ENCODE measurements around the gene XG. TPM values are rescaled to one million over a fixed set of nuclear protein-coding genes. Genes with fewer than 3 reads are reported as not detected.
A peak's percentile ranks its signal among the peaks of the same experiment; 100 is the strongest.
"Not testable (repeated sequence)": the region's sequence is repeated elsewhere in the genome, so short reads cannot be mapped to it uniquely, and the experiment has no call there.

XG gene
- total and polyA plus RNA-seq, 2 of the 4 experiments (the other 2 are of a cell fraction): under 0.01 TPM; not detected in 1

- DNase-seq: no peak
- Histone ChIP-seq H3K14ac (replicated peaks; ENCODE audit: low read depth, low read length) (no peak overlapping the region), H3K23ac (ENCODE audit: low read depth, low read length) (no peak overlapping the region), H3K36me3 (ENCODE audit: control insufficient read depth, insufficient read depth, low read length) (no peaks in the 10 kb centered on the region), H3K18ac (ENCODE audit: low read depth, low read length) (no peak overlapping the region), H3K4me2 (ENCODE audit: low read depth, low read length) (no peak overlapping the region), H3K9me3 (ENCODE audit: control insufficient read depth, insufficient read depth, low read length) (no peaks in the 10 kb centered on the region), H2BK5ac (ENCODE audit: low read depth, low read length, poor library complexity, severe bottlenecking) (no peak overlapping the region), H2AFZ (replicated peaks; ENCODE audit: low read length, poor library complexity) (peak overlapping the region; percentile 43), H4K91ac (ENCODE audit: insufficient read depth, low read depth, low read length) (no peak overlapping the region), H2BK120ac (ENCODE audit: low read depth, low read length) (no peak overlapping the region), H4K20me1 (ENCODE audit: insufficient read depth, low read length) (no peaks in the 10 kb centered on the region), H4K8ac (ENCODE audit: low read depth in 2 of 2, low read length in 2 of 2) (no peak overlapping the region), H3K79me1 (ENCODE audit: low read depth in 1 of 2, low read length in 2 of 2) (no peaks in the 10 kb centered on the region), H3K56ac (ENCODE audit: extremely low read depth, insufficient read depth, low read length) (no peak overlapping the region), H3K9ac (ENCODE audit: low read depth, low read length) (no peak overlapping the region), H2AK9ac (replicated peaks; ENCODE audit: low read depth, low read length, poor library complexity) (no peak overlapping the region), H2BK20ac (ENCODE audit: low read depth, low read length) (no peak overlapping the region), H3K9me1 (ENCODE audit: insufficient read depth, low read length) (no peaks in the 10 kb centered on the region), H3K27ac (ENCODE audit: insufficient read depth, low read length) (no peak overlapping the region), H3K27me3 (ENCODE audit: control insufficient read depth, insufficient read depth, low read length) (peaks cover 10% of the 10 kb centered on the region), H3K4me3 (ENCODE audit: insufficient read depth, low read depth, low read length) (no peak overlapping the region), H3K4me1 (ENCODE audit: control insufficient read depth, insufficient read depth, low read length) (no peaks in the 10 kb centered on the region), H2BK15ac (ENCODE audit: low read depth, low read length) (no peak overlapping the region), H4K5ac (ENCODE audit: low read depth, low read length) (no peak overlapping the region), H3K4ac (ENCODE audit: low read depth, low read length) (no peak overlapping the region), H2AK5ac (ENCODE audit: low read depth, low read length) (no peak overlapping the region)
- dilution Hi-C loops (cut with HindIII; ENCODE audit: low sequenced_read_pairs, unreplicated experiment) (no loop called here), intact Hi-C loops (cut with micrococcal nuclease) (no loop called here), in situ Hi-C loops (cut with MboI; ENCODE audit: low sequenced_read_pairs) (no loop called here)
- ChIA-PET POLR2A (ENCODE audit: unreplicated experiment) (no interaction called here), CTCF (no interaction called here)
- no TSS peak for BruUV-seq (replicated peaks)
- no peak for ATAC-seq (ENCODE audit: low read depth)
- 80% methylated on average over 18 of the region's 19 CpGs; no CpG with 5 or more reads in 1 of the 2 experiments for WGBS, 2 experiments (ENCODE audit: extremely low coverage in 2 of 2, insufficient read length in 1 of 2)
- TF ChIP-seq CTCF (conservative IDR thresholded peaks at IDR 0.05; ENCODE audit: low read depth, low read length) (no peak), MXI1 (IDR thresholded peaks at IDR 0.05; ENCODE audit: borderline replicate concordance, low read depth, low read length) (no peak), SMC3 (IDR thresholded peaks at IDR 0.05; ENCODE audit: low read depth, low read length) (no peak)
These were observed 42.5 kb downstream of the XG start for GRCh38 chrX:2794336-2794735.

- H4K8ac ChIP-seq (ENCODE audit: low read depth in 2 of 2, low read length in 2 of 2): not testable (repeated sequence)
These were observed 45.0 kb downstream of the XG start for GRCh38 chrX:2796808-2797207.

More at GRCh38 chrX:2796808-2797207, 45.0 kb downstream of the XG start:
- H2AFZ ChIP-seq (replicated peaks; ENCODE audit: low read length, poor library complexity); H4K5ac ChIP-seq (ENCODE audit: low read depth, low read length); H3K9me3 ChIP-seq (ENCODE audit: control insufficient read depth, insufficient read depth, low read length); CTCF ChIA-PET; H4K20me1 ChIP-seq (ENCODE audit: insufficient read depth, low read length); H3K79me1 ChIP-seq (ENCODE audit: low read depth in 1 of 2, low read length in 2 of 2); POLR2A ChIA-PET (ENCODE audit: unreplicated experiment); H3K36me3 ChIP-seq (ENCODE audit: control insufficient read depth, insufficient read depth, low read length); H3K27me3 ChIP-seq (ENCODE audit: control insufficient read depth, insufficient read depth, low read length); H2AK9ac ChIP-seq (replicated peaks; ENCODE audit: low read depth, low read length, poor library complexity); in situ Hi-C loops (cut with MboI; ENCODE audit: low sequenced_read_pairs); intact Hi-C loops (cut with micrococcal nuclease); H2BK20ac ChIP-seq (ENCODE audit: low read depth, low read length); H3K9me1 ChIP-seq (ENCODE audit: insufficient read depth, low read length); H3K4me3 ChIP-seq (ENCODE audit: insufficient read depth, low read depth, low read length); ATAC-seq (ENCODE audit: low read depth); H3K14ac ChIP-seq (replicated peaks; ENCODE audit: low read depth, low read length); H3K4me1 ChIP-seq (ENCODE audit: control insufficient read depth, insufficient read depth, low read length); H3K18ac ChIP-seq (ENCODE audit: low read depth, low read length); H2BK5ac ChIP-seq (ENCODE audit: low read depth, low read length, poor library complexity, severe bottlenecking); H2BK120ac ChIP-seq (ENCODE audit: low read depth, low read length); dilution Hi-C loops (cut with HindIII; ENCODE audit: low sequenced_read_pairs, unreplicated experiment); BruUV-seq (replicated peaks); H3K4ac ChIP-seq (ENCODE audit: low read depth, low read length); H3K9ac ChIP-seq (ENCODE audit: low read depth, low read length); H3K56ac ChIP-seq (ENCODE audit: extremely low read depth, insufficient read depth, low read length); H2BK15ac ChIP-seq (ENCODE audit: low read depth, low read length); H4K91ac ChIP-seq (ENCODE audit: insufficient read depth, low read depth, low read length); H3K27ac ChIP-seq (ENCODE audit: insufficient read depth, low read length); H2AK5ac ChIP-seq (ENCODE audit: low read depth, low read length); H3K4me2 ChIP-seq (ENCODE audit: low read depth, low read length); H3K23ac ChIP-seq (ENCODE audit: low read depth, low read length); DNase-seq: not testable (repeated sequence)
- WGBS, 2 experiments (ENCODE audit: extremely low coverage in 2 of 2, insufficient read length in 1 of 2): 80% methylated on average over 7 of the region's 15 CpGs; no CpG with 5 or more reads in 1 of the 2 experiments

Measured in IMR-90 (cell line).